MCF 10A (cell line): Measurements from ENCODE around the gene C18orf32. TPM values are rescaled to one million over a fixed set of nuclear protein-coding genes. Genes with fewer than 3 reads are reported as not detected.
A peak's percentile ranks its signal among the peaks of the same experiment; 100 is the strongest.

Experiments used
- BruUV-seq: library from RNA; stranded (reverse); fragments of 400-500 nt; replicated peaks from 2 replicates; lab custom pipeline; 2021; lab: Mats Ljungman, UMichigan
- CTCF ChIA-PET: fragments of 300-600 bp; sonication (Branson Sonifier 250); formaldehyde crosslinking; extraction: SDS; loops from one replicate; lab custom pipeline; 2021; ENCODE audit warnings: antibody characterized with exemption, inconsistent platforms; lab: Yijun Ruan, JAX
- POLR2A ChIA-PET: fragments of 300-600, 350-650 bp; sonication (Branson Sonifier 250); formaldehyde crosslinking; extraction: SDS; loops from one replicate; lab custom pipeline; 2020; ENCODE audit warnings: antibody characterized with exemption, inconsistent platforms; lab: Yijun Ruan, JAX
- DNase-seq: peaks from one replicate; pipeline ENCODE4 v3.0.0-alpha.2; 2018; ENCODE audit not compliant: unreplicated experiment
- H3K27ac Mint-ChIP-seq: one replicate; pipeline ENCODE4 v1.8.0; 2022; ENCODE audit warnings: mild to moderate bottlenecking, low read depth, mixed read lengths; ENCODE audit not compliant: unreplicated experiment
- H3K27me3 Mint-ChIP-seq: one replicate; pipeline ENCODE4 v1.8.0; 2022; ENCODE audit warnings: mixed read lengths; ENCODE audit not compliant: insufficient read depth, unreplicated experiment
- H3K36me3 Mint-ChIP-seq: one replicate; pipeline ENCODE4 v1.8.0; 2022; ENCODE audit warnings: mild to moderate bottlenecking, moderate library complexity, mixed read lengths; ENCODE audit not compliant: insufficient read depth, unreplicated experiment
- H3K4me1 Mint-ChIP-seq: one replicate; pipeline ENCODE4 v1.8.0; 2022; ENCODE audit warnings: mixed read lengths; ENCODE audit not compliant: insufficient read depth, unreplicated experiment
- H3K4me3 Mint-ChIP-seq: one replicate; pipeline ENCODE4 v1.8.0; 2022; ENCODE audit warnings: mild to moderate bottlenecking, moderate library complexity, mixed read lengths; ENCODE audit not compliant: unreplicated experiment
- H3K9me3 Mint-ChIP-seq: one replicate; pipeline ENCODE4 v1.8.0; 2022; ENCODE audit warnings: mixed read lengths; ENCODE audit not compliant: unreplicated experiment
- intact Hi-C: fragments of 100-400 bp; cut with micrococcal nuclease; formaldehyde crosslinking; loops from 2 replicates; pipeline ENCODE4 v1.14.1; 2022
- total RNA-seq: library from RNA; stranded (reverse); gene quantifications from 2 replicates; pipeline ENCODE4 v1.2.3, GENCODE V29; 2022
- TF ChIP-seq, protein P1 (sequence below): fragments of 200-600 bp; IDR thresholded peaks from one replicate; pipeline ENCODE4 v1.8.0; 2022; ENCODE audit warnings: antibody characterized with exemption, mild to moderate bottlenecking; ENCODE audit not compliant: unreplicated experiment

The C18orf32 gene
- total RNA-seq, 1 experiment from 2014 or later: 28.9 TPM

DNA sequence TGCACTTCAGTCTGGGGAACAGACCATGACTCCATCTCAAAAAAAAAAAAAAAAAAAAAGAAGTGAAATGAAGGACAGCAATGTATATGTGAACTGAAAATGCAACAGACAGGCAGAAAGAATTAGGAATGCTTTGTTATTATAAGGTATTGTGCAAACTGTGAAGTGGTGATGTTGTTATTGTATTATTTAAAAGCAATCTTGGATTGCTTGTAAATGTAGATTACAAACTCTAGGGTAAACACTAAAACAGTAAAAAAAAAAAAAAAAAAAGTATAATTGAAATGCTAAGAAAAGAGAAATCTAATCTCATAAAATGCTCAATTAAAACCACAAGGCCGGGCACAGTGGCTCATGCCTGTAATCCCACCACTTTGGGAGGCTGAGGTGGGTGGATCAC is 51.9 kb downstream of the C18orf32 start:
- no peaks in the 10 kb centered on the region for H3K9me3 Mint-ChIP-seq
- POLR2A ChIA-PET: no interaction called here
- no peak overlapping the region for H3K4me3 Mint-ChIP-seq
- intact Hi-C loops: no loop called here
- BruUV-seq: no TSS peak
- no peaks in the 10 kb centered on the region for H3K4me1 Mint-ChIP-seq
- no peak for DNase-seq
- H3K27me3 Mint-ChIP-seq: no peaks in the 10 kb centered on the region
- no peaks in the 10 kb centered on the region for H3K36me3 Mint-ChIP-seq
- TF ChIP-seq, protein P1, sequence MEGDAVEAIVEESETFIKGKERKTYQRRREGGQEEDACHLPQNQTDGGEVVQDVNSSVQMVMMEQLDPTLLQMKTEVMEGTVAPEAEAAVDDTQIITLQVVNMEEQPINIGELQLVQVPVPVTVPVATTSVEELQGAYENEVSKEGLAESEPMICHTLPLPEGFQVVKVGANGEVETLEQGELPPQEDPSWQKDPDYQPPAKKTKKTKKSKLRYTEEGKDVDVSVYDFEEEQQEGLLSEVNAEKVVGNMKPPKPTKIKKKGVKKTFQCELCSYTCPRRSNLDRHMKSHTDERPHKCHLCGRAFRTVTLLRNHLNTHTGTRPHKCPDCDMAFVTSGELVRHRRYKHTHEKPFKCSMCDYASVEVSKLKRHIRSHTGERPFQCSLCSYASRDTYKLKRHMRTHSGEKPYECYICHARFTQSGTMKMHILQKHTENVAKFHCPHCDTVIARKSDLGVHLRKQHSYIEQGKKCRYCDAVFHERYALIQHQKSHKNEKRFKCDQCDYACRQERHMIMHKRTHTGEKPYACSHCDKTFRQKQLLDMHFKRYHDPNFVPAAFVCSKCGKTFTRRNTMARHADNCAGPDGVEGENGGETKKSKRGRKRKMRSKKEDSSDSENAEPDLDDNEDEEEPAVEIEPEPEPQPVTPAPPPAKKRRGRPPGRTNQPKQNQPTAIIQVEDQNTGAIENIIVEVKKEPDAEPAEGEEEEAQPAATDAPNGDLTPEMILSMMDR: no peak
- CTCF ChIA-PET: no interaction called here
- H3K27ac Mint-ChIP-seq: no peak overlapping the region

DNA sequence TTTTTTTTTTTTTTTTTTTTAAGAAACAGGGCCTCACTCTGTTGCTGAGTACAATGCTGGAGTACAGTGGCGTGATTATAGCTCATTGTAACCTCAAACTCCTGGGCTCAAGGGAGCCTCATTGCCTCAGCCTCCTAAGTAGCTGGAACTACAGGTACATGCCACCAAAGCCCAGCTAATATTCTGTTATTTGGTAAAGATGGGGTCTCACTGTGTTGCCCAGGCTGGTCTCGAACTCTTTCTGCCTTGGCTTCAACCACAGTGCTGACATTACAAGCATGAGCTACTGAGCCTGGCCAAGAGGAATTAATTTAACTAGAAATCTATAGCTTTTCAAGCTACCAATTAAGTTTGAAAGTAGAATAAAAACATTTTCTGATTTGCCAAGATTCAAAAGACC is 54.4 kb downstream of the C18orf32 start:
- intact Hi-C loops: no loop called here
- peak overlapping the region; percentile 44 for H3K27ac Mint-ChIP-seq
- peaks cover 6% of the 10 kb centered on the region for H3K36me3 Mint-ChIP-seq
- CTCF ChIA-PET: interaction anchor here (0.6 to 0.9 kb wide), 4 partner anchors 18 to 766 kb away, joined by 3 to 6 read pairs (median 4); no protein-coding TSS in a partner anchor
- H3K27me3 Mint-ChIP-seq: no peaks in the 10 kb centered on the region
- no TSS peak for BruUV-seq
- H3K9me3 Mint-ChIP-seq: no peaks in the 10 kb centered on the region
- no peak overlapping the region for H3K4me3 Mint-ChIP-seq
- TF ChIP-seq, protein P1: no peak
- H3K4me1 Mint-ChIP-seq: no peaks in the 10 kb centered on the region
- no peak for DNase-seq
- POLR2A ChIA-PET: interaction anchor here (0.9 to 2.0 kb wide), 3 partner anchors 16 to 28 kb away, joined by 3 to 8 read pairs (median 4); partner anchors contain the start of gene DYM

DNA sequence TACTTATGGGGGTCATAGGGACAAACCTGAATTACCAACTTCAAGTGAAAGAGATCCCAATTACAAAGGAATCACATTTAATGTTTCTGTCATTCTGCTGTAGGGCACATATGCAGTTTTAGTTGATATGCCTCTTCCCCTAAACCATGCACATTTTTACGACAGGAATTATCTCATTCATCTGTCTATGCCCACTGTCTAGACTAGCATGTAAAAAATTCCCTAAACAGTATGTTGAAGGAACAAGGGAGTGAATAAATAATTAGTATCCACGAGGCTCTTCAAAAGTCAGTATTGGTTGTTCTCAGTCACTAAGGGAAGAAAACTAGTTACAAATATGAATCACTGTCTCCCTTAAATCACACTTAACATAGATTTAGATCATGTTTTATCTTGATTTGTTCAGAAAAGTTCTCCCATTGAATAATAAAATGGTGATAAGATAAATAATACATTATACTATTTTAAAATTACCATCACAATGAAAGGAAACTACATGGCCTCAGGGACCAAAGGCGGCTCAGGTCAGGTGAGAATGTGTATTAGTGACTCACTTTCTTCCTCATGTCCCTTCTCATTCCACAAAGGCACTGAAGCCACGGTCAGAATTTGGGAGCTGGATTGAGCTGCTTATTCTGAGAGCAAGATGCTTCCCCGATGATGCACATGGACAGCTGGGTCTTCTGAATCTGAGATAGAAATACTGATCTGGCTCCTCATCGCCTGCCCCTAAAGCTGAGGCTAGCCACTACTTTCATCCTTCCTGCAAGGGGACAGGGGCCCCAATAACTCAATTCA is 55.7 kb downstream of the C18orf32 start:
- no peak overlapping the region for H3K4me3 Mint-ChIP-seq
- intact Hi-C loops: no loop called here
- ChIA-PET POLR2A (interaction anchor here (0.7 to 1.1 kb wide), 2 partner anchors 25 to 150 kb away, joined by 3 to 4 read pairs; no protein-coding TSS in a partner anchor), CTCF (interaction anchor here (0.6 to 2.0 kb wide), 4 partner anchors 13 to 534 kb away, joined by 3 to 7 read pairs (median 3); no protein-coding TSS in a partner anchor)
- TF ChIP-seq, protein P1: no peak
- H3K27ac Mint-ChIP-seq: no peak overlapping the region
- no peaks in the 10 kb centered on the region for H3K9me3 Mint-ChIP-seq
- BruUV-seq: no TSS peak
- H3K4me1 Mint-ChIP-seq: no peaks in the 10 kb centered on the region
- peak; percentile 28 for DNase-seq
- H3K36me3 Mint-ChIP-seq: peaks cover 6% of the 10 kb centered on the region
- no peaks in the 10 kb centered on the region for H3K27me3 Mint-ChIP-seq

Other genes starting within 250 kb of the C18orf32 start
- gene DYM, start 26.6 kb downstream of the C18orf32 start, total RNA-seq: 83.1 and 89.4 TPM in 2 replicates
- gene RPL17, start 5.2 kb upstream of the C18orf32 start, total RNA-seq: 2,422 and 2,832 TPM in 2 replicates
- gene LIPG, start 74.8 kb upstream of the C18orf32 start, total RNA-seq: 57.8 and 67.6 TPM in 2 replicates